ENCODE results near the gene TLR10.

- TF ChIP-seq, protein P1, sequence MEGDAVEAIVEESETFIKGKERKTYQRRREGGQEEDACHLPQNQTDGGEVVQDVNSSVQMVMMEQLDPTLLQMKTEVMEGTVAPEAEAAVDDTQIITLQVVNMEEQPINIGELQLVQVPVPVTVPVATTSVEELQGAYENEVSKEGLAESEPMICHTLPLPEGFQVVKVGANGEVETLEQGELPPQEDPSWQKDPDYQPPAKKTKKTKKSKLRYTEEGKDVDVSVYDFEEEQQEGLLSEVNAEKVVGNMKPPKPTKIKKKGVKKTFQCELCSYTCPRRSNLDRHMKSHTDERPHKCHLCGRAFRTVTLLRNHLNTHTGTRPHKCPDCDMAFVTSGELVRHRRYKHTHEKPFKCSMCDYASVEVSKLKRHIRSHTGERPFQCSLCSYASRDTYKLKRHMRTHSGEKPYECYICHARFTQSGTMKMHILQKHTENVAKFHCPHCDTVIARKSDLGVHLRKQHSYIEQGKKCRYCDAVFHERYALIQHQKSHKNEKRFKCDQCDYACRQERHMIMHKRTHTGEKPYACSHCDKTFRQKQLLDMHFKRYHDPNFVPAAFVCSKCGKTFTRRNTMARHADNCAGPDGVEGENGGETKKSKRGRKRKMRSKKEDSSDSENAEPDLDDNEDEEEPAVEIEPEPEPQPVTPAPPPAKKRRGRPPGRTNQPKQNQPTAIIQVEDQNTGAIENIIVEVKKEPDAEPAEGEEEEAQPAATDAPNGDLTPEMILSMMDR (conservative IDR thresholded peaks at IDR 0.05 in 1 of 2, IDR thresholded peaks at IDR 0.05 in 1 of 2; ENCODE audit: extremely low read depth in 1 of 2, insufficient read depth in 1 of 2, low read depth in 1 of 2, low read length in 2 of 2) = no peak
- no peak for TF ChIP-seq EZH2 (IDR thresholded peaks at IDR 0.05; ENCODE audit: borderline replicate concordance, low read length)
Measured at GRCh38 chr4:38829237-38829636, 46.4 kb upstream of the TLR10 start.

All from mammary epithelial cell (primary cell).